Ishikawa (cell line): Measurements from ENCODE around the gene QSOX1.

ENCODE experiments used
- CEBPB ChIP-seq: IDR thresholded peaks from 2 replicates; pipeline ENCODE4 v1.6.1; 2012
- CREB1 ChIP-seq: IDR thresholded peaks from 2 replicates; pipeline ENCODE4 v1.6.1; 2012; ENCODE audit warnings: low read depth
- EGR1 ChIP-seq: IDR thresholded peaks from 2 replicates; pipeline ENCODE4 v1.6.1; 2012
- EP300 ChIP-seq: IDR thresholded peaks from 2 replicates; pipeline ENCODE4 v1.6.1; 2012; ENCODE audit warnings: borderline replicate concordance
- NFIC ChIP-seq: IDR thresholded peaks from 2 replicates; pipeline ENCODE4 v1.6.1; 2012
- RAD21 ChIP-seq: IDR thresholded peaks from 2 replicates; pipeline ENCODE4 v1.6.1; 2012; ENCODE audit warnings: low read depth
- TAF1 ChIP-seq: IDR thresholded peaks from 2 replicates; pipeline ENCODE4 v1.6.1; 2012; ENCODE audit warnings: low read depth, mild to moderate bottlenecking
- TCF12 ChIP-seq: IDR thresholded peaks from 2 replicates; pipeline ENCODE4 v1.6.1; 2012; ENCODE audit warnings: low read depth
- TEAD4 ChIP-seq: IDR thresholded peaks from 2 replicates; pipeline ENCODE4 v1.6.1; 2012
- YY1 ChIP-seq: IDR thresholded peaks from 2 replicates; pipeline ENCODE4 v1.6.1; 2012; ENCODE audit warnings: low read depth
- ZBTB7A ChIP-seq: IDR thresholded peaks from 2 replicates; pipeline ENCODE4 v1.6.1; 2012; ENCODE audit warnings: low read depth
- TF ChIP-seq, protein P1 (sequence below): IDR thresholded peaks from 2 replicates; pipeline ENCODE4 v1.6.1; 2012
- TF ChIP-seq, protein P2 (sequence below): IDR thresholded peaks from 2 replicates; pipeline ENCODE4 v1.6.1; 2012; ENCODE audit warnings: low read depth, mild to moderate bottlenecking
- TF ChIP-seq, protein P3 (sequence below): IDR thresholded peaks from 2 replicates; pipeline ENCODE4 v1.6.1; 2012

DNA sequence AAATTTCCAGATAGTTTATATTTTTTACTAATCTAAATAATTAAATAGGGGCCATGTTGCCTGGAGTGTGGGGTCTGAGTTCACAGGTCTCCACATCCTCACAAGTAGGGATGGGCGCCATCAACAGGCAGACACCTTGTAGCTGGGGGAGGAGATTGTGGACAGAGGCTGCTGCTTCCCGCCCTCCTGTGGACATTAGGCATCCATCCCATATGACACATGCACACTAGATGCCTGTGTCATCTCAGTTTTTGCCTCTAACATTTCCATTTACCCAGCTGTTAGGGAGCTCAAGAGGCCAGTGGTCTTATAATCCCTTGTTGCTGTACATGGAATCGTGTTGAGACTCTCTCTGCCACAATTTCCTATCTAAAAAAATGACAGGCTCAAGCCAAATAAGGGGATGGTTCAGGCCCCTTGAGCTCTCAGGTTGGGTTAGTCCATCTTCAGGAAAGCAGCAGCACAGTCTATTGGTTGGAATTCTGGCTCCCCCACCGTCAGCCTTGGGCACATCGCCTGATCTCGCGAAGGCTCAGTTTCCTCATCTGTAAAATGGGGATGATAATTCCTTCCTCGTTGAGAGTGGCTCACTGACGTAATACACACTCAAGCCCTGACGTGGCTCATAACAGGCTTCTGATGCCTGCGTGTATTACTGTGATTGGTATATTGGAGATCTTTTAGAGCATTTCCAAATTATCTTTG is 89.0 kb downstream of the QSOX1 start:
- TF ChIP-seq NFIC (no peak), RAD21 (no peak), ZBTB7A (no peak), YY1 (no peak), CEBPB (no peak), TEAD4 (no peak), TCF12 (no peak), CREB1 (no peak), TAF1 (no peak), EP300 (no peak), EGR1 (no peak)
- TF ChIP-seq, protein P1, sequence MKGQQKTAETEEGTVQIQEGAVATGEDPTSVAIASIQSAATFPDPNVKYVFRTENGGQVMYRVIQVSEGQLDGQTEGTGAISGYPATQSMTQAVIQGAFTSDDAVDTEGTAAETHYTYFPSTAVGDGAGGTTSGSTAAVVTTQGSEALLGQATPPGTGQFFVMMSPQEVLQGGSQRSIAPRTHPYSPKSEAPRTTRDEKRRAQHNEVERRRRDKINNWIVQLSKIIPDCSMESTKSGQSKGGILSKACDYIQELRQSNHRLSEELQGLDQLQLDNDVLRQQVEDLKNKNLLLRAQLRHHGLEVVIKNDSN: no peak
- TF ChIP-seq, protein P2, sequence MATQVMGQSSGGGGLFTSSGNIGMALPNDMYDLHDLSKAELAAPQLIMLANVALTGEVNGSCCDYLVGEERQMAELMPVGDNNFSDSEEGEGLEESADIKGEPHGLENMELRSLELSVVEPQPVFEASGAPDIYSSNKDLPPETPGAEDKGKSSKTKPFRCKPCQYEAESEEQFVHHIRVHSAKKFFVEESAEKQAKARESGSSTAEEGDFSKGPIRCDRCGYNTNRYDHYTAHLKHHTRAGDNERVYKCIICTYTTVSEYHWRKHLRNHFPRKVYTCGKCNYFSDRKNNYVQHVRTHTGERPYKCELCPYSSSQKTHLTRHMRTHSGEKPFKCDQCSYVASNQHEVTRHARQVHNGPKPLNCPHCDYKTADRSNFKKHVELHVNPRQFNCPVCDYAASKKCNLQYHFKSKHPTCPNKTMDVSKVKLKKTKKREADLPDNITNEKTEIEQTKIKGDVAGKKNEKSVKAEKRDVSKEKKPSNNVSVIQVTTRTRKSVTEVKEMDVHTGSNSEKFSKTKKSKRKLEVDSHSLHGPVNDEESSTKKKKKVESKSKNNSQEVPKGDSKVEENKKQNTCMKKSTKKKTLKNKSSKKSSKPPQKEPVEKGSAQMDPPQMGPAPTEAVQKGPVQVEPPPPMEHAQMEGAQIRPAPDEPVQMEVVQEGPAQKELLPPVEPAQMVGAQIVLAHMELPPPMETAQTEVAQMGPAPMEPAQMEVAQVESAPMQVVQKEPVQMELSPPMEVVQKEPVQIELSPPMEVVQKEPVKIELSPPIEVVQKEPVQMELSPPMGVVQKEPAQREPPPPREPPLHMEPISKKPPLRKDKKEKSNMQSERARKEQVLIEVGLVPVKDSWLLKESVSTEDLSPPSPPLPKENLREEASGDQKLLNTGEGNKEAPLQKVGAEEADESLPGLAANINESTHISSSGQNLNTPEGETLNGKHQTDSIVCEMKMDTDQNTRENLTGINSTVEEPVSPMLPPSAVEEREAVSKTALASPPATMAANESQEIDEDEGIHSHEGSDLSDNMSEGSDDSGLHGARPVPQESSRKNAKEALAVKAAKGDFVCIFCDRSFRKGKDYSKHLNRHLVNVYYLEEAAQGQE: no peak
- TF ChIP-seq, protein P3, sequence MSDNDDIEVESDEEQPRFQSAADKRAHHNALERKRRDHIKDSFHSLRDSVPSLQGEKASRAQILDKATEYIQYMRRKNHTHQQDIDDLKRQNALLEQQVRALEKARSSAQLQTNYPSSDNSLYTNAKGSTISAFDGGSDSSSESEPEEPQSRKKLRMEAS: no peak
